Stimulated activated CD4-positive, alpha-beta T cell treated with anti-CD3 and anti-CD28 coated beads, Interleukin-4, amount 100 ng/mL, for 48 hours (primary cell): ENCODE data around the gene SEMA4D.
A peak's percentile ranks its signal among the peaks of the same experiment; 100 is the strongest.

Source experiments
- DNase-seq, 2 donors: peaks; one replicate each; pipeline ENCODE4 v3.0.0-alpha.2; 2020; ENCODE audit warnings: low read depth in 2 of 2

The SEMA4D gene

DNA sequence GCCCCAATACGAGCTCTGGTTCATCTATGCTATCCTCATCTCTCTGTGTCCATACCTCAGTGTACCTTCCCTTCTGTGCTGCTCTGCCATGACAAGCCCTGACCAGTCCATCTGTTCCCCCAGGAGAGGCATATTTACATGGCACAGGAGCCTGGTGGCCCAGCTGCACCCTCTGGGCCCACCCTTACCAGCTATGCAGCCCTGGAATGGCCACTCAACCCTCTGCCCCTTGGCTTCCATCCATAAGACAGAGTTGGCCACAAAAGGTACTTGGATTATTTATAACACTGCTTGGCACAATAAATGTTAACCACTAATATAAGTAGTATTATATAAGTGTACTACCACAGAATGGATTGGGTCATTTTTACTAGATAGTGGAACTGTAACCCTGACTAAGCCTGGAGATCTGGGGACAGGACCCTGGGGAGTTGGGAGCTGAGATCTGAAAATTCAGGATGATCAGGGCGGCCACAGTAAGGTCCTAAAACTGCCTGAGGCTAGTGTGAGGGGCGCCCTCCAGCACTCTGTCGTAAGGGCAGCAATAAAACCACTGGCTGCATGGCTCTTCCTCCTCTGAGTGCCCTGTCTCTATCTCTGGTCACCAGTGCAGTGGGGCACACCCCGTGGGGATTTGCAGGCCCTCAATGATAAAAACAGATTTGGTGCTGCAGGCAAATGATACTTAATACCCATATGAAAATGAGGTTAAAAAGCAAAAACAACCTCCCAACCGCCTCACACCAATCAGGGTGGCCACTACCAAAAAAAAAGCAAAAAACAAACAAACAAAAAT is 65.8 kb downstream of the SEMA4D start:
- DNase-seq: no peak

DNA sequence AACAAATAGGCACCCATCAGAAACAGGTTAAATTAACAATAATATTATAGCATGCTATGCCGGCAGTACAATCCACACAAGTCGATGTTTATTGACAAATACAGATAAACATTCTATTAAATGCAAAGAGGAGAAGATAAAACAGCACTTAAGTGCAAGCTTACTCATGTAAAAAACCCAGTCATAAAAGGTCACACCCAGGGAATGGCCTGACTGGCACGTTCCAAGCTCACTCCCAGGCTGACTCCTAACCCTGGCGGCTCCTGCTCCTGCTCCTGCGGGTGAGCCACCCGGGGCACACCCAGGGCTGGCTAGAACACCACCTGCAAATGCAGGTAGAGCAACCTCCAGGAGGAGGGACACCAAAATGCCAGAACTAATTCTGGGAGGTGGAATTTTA is 66.9 kb downstream of the SEMA4D start:
- DNase-seq: no peak

DNA sequence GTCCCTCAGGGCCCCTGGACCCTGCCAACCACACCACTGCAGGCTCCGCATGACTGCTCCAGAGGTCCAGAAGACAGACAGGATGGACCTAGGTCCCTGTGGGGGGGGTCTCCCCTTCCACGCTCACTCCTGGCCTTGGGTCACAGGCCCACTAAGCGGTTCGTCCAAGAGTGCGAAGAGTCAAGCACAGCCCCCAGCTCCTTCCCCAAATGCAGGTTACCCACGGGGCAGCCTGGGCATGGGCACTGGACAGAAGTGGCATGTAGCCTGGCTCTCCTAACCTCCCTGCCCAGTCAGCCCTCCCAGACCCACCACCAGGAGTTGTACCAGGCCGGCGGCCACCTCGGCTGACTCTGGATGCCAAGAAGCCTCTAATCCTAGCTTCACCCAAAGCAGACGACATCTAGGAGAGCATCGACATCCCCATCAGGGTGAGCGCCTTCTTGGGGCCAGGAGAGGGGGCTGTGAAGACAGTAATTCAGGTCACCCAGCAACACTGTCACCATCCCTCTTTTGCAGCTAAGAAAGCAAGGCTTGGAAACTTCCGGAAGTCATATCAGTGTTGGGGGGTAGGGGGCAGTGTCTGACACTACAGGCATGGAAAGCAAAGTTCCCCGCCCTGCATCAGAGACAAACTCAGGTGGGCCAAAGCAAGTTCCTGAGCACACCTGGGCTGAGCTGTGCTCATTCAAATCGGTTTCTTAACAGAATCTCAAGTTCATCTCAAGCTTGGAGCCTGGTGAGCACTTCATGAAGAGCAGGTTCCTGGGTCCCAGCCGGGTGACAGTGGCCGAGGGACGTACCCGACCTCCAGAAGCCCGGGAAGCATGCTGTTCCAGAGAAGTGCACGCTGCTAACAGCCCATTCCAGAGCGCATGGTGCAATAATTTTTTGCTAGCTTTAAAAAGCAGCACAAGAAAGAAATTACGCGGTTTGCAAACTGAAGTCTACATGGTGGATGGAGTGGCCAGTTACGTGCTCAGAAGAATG is 68.7 kb downstream of the SEMA4D start:
- DNase-seq: no peak

DNA sequence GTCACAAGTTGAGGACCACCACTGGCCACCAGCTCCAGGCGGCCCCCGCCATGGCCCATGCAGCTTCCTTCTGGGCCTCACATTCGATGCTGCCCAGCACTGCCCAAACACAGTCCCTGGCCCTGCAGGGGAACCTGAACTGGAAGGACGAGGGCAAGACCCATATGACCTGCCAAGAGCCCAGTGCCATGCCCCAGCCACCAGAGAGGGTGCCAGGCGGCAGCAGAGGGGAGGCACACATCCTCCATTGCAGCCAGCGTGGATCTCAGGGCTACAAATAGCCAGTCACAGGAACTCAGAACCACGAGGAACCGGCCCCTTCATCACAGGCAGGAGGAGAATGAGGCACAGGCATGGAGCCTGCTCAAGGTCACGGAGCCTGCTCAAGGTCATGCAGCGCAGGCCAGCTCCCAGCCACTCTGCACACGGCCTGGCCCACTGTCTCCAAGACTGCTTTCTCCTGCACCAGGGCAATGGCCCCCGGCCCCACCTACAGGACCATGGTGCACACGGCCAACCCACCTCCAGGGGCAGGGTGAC is 69.6 kb downstream of the SEMA4D start:
- DNase-seq: no peak

DNA sequence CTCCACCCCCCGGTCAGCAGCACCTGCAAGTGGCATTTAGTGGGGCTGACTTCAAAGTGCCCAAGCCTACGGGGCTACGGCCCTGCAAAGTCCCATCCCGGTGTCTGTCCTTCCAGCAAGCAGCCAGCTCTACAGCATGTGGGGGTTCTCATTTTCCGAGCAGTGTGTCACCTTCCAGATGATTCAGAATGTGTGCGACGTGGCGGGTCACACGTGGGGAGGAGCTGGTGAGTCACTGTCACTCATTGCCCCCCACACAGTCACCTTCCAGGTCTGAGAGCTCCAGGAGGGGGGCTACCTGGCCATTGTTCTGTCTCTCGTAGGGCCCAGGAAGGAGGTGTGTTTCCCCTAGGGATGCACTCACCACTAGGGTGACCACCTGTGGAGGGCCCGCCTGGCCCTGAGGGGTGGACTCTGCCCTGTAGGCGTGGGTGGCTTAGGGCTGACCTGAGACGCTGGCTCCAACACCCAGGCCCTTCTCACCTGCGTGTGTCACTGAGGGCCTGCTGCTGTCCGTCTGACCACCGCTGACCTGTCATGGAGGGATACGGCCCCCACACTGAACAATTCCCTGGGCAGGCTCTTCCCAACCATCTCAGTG is 70.2 kb downstream of the SEMA4D start:
- peak; percentile 63 to 76 for DNase-seq

GRCh38 chr9:89426384-89426961 is 71.4 kb downstream of the SEMA4D start:
- no peak for DNase-seq

DNA sequence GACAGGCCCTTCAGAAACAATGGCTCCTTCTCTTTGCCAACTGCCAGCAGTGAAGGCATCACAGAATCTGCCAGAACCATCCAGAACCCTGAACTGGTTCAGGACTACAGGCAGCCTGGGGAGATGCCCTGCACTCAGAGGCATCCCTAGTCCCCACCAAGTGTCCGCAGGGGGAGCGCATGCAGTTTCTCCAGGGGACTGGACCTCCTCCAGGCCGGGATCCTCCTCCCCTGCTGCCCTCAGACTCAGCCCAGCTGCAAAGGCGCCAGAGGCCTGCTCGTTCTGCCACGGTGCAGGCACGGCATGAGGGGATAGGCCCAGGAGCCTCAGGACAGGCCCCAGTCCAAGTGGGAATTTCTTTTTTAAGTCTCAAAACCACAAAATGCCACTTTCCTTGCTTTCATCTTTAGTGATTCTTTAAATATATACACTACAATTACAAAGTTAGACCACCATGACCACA is 72.0 kb downstream of the SEMA4D start:
- DNase-seq: no peak

- no peak for DNase-seq
Observed at GRCh38 chr9:89425024-89425805, 72.7 kb downstream of the SEMA4D start.

DNA sequence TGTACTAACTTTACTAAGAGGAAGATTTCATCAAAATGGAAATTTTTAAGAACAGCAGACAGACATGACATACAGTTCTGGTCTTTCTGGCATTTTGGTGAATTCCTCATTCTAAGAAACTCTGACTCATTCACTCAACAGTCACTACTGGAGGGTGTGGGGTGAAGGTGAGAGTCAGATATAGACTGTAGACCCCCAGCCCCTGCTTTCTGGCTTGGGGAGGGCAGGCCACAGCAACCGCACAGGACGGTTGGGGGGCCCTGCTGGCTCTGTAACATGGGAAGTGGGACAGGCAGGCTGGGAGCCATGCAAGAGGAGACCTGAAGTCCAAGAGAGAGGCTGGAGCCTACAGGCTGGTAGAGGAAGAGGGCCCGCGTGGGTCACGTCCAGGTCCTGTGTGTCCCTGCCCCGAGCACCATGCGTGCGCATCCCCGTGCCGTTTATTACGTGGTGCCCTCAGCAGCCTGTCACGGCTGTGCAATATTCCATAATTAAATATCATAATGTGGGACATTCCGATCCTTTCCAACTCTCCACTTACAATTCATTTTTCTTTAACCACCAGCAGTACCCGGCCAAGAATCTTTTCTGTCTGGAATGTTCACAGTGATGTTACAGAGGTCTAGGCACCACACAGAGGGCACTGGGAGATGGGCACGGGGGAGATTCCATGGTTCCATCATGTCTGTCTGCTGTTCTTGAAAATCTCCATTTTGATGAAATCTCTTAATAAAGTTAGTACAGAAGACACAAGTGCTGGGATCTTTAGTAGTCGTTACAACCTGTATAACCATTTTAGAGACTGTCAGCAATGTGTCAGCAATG is 75.5 kb downstream of the SEMA4D start:
- DNase-seq: peak in 1 of 2 donors; percentile 53

DNA sequence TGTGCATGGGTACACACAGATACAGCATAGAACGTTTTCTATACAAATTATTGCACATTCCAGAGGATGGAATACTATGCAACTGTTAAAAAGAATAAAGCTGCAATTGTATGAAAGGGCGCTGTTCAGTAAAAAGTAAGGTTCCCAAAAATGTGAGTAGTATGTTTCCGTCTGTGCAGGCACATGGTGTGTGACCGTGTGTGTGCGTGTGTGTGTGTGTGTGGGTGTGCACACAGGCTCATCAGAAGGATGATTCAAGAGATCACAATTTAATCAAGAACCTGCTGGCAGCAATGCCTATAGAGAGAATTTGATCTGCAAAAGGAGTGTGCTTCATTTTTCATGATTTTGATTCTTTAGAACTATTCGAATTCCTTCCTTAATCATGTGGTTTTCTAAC is 76.3 kb downstream of the SEMA4D start:
- DNase-seq: no peak

- no peak for DNase-seq
Observed at GRCh38 chr9:89420397-89421178, 77.3 kb downstream of the SEMA4D start.

GRCh38 chr9:89419978-89420394 is 77.9 kb downstream of the SEMA4D start:
- peak in 1 of 2 donors; percentile 49 for DNase-seq

DNA sequence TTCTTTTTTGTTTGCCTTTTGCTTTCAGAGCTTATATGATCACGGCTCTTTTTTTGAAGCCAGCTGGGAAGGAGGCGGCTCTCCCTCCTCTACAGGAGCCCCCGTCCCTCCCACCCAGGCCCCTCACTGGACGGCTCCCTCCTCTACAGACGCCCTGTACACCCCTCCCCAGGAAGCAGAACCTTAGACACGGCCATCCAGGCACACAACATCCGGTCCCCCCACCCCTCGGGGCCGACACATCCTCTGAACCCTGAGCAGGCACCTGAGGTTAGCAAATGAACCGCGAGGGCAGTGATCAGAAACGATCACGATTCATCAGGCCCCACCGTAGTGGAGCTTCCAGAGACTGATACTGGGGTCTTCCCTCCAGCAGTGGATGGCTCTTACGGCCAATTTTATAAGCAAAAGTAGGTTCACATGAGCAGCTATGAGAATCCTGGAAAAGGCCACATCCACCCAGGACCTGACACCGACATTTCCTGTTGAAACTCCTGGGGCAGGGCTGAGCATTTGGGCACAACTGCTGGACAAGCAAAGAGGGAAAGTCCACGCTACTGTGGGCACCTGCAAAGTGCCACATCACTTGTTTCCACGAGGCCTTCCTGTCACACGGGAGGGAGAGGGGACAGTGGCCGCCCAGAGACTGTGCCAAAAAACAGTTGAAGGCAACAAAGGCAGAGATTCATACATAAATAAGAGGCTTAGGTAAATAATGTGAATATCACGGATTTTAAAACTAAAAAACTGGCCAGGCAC is 78.9 kb downstream of the SEMA4D start:
- peak; percentile 62 to 65 for DNase-seq

GRCh38 chr9:89418474-89418845 is 79.5 kb downstream of the SEMA4D start:
- no peak for DNase-seq

GRCh38 chr9:89417832-89418473 is 80.0 kb downstream of the SEMA4D start:
- no peak for DNase-seq

DNA sequence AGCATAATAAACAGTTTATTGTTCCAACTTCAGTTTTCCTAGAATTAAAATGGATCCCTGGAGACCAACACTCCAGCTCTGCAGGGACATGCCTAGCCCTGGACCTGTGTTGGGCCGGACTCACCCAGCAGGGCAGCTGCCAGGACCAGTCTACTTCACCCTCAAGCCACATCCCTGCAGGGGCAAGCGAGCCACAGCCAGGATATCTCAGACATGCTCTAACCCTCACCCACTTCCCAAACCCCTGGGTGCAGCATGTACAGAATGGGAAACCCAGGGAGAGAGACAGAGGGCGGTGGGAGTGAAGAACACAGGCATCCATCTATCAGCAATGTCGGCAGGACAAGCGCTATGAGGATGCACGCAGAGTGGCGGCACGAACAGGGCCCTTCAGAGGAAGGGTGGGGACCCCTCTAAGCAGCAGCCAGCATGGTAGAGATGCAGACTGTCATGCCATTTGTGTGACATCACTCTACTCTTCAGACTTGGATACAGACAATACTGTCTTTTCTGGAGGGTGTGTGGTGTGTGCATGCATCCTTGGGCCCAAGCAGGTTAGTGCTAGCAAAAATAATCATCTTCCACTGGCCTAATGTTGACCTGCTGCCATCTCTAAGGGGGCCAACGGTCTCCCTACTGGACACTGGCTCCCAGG is 83.1 kb downstream of the SEMA4D start:
- no peak for DNase-seq

- no peak for DNase-seq
Observed at GRCh38 chr9:89413963-89414638, 83.8 kb downstream of the SEMA4D start.
